DMS153 treated with DMSO at 0.1 percent for 48 hours (cell line): ENCODE data around the gene FBXO3.

Experiments
- DNase-seq: peaks from one replicate; lab custom pipeline; 2025; ENCODE audit not compliant: unreplicated experiment; lab: John Stamatoyannopoulos, UW

Gene FBXO3

DNA sequence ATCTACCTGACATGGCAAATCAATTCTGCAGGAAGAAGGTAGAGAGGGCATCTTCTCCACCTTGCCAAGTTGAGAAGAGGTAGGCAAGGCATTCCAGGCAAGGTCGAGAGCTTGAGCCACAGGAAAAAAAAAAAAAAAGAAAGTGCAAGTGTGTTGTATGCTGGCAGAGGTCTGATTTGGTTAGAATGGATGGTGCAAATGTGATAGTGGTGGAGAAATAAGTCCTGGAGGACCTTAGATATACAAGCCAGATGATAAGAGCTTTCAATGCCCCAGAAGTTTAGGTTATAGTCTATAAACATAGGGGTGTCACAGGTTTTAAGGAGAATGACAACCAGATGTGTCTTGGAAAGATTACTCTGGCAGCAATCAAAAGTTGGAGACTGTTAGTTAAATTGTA, 1.4 kb downstream of the FBXO3 start:
- DNase-seq, result no peak

DNA sequence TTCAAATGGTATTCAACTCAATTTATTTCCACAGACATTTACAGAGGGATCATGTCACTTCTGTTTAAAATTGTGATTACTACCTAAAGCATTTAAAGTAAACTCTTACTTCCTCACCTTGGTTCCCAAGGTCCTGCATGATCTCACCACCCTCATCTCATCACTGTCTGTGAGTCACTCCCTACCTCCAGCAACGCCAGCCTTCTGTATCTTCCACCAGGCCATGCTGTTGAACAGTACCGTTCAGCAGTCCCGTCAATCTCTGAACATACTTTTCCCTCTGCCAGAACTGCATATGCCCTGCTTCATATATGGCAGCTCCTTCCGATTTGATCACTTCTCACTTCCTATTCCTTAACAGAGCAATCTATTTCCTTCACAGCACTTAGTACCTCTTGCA, 2.0 kb downstream of the FBXO3 start:
- no peak for DNase-seq

DNA sequence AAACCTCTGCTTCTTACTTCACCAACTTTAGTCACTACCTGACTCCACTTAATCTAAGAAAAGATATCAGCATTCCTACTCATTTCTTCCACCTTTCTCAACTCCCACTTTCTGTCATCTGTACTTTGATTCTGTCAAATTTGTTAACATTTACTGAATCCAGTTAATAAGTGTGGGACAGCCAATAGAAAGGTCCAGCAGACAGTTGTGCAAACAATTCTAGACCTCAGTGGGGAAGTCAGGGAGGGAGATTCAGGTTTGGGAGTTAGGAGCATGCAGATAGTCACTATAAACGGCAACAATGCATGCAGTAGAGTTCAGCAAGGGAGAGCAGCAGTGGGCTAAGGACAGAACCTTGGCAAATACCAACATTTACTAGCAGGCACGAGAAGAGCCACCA, 4.1 kb downstream of the FBXO3 start:
- DNase-seq, result no peak

DNA sequence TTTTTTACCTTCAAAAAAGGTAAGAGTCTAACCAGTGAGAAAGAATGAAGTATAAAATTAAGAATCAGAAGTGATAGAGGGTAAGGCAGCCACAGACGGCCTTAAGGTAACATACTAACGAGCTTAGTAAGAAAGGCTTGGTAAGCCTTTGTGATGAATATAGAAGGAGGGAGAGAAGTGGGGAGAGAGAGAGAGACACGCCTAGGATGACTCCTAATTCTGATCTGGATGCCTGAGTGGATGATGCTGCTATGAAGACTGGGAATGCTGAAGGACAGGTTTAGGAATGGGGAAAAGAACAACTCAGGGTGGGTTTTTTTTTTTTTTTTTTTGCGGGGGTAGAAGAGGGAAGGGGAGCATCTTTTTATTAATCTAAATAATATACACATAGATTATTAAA, 4.8 kb downstream of the FBXO3 start:
- DNase-seq, result no peak

DNA sequence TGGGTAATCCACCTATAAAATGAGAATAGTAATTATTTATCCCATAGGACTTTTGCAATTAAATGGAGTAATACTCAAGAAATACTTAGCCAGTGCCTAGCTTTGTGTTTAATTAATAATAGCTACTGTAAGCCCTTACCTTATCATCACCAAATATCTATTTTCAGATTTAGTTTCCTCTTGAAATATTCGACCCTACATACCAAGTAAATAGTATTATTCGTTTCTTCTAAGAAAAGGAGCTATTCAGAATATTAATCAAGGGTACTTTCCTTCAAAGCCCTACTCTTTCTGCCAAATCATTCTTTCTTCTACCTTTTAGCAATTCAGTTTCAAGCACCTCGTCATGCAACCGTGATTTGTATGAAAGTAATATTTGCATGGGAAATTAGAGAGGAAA, 6.7 kb downstream of the FBXO3 start:
- DNase-seq, result no peak

- no peak for DNase-seq
Observed at GRCh38 chr11:33766085-33766484, 8.2 kb downstream of the FBXO3 start.

- DNase-seq, result no peak
Observed at GRCh38 chr11:33761471-33761870, 12.8 kb downstream of the FBXO3 start.

- DNase-seq, result no peak
Observed at GRCh38 chr11:33753304-33753967, 20.9 kb downstream of the FBXO3 start.

- no peak for DNase-seq
Observed at GRCh38 chr11:33751878-33752277, 22.4 kb downstream of the FBXO3 start.

GRCh38 chr11:33747979-33748378, 26.3 kb downstream of the FBXO3 start:
- no peak for DNase-seq

GRCh38 chr11:33743291-33743690, 31.0 kb downstream of the FBXO3 start:
- no peak for DNase-seq

- DNase-seq, result peak; percentile 20
Observed at GRCh38 chr11:33742249-33742851, 32.0 kb downstream of the FBXO3 start.

- no peak for DNase-seq
Observed at GRCh38 chr11:33741806-33742205, 32.5 kb downstream of the FBXO3 start.

- no peak for DNase-seq
Observed at GRCh38 chr11:33737362-33737821, 36.9 kb downstream of the FBXO3 start.

- DNase-seq, result peak; percentile 76
Observed at GRCh38 chr11:33736148-33736812, 38.0 kb downstream of the FBXO3 start, which contains the start of gene CD59. Gene CD59 (minus strand): TSS chr11:33736423. CDS start chr11:33722445, 13,978 bp downstream.

- no peak for DNase-seq
Observed at GRCh38 chr11:33735271-33736147, 38.8 kb downstream of the FBXO3 start.

GRCh38 chr11:33734441-33735270, 39.7 kb downstream of the FBXO3 start:
- peak; percentile 25 for DNase-seq

GRCh38 chr11:33733980-33734379, 40.3 kb downstream of the FBXO3 start:
- DNase-seq, result peak; percentile 72

DNA sequence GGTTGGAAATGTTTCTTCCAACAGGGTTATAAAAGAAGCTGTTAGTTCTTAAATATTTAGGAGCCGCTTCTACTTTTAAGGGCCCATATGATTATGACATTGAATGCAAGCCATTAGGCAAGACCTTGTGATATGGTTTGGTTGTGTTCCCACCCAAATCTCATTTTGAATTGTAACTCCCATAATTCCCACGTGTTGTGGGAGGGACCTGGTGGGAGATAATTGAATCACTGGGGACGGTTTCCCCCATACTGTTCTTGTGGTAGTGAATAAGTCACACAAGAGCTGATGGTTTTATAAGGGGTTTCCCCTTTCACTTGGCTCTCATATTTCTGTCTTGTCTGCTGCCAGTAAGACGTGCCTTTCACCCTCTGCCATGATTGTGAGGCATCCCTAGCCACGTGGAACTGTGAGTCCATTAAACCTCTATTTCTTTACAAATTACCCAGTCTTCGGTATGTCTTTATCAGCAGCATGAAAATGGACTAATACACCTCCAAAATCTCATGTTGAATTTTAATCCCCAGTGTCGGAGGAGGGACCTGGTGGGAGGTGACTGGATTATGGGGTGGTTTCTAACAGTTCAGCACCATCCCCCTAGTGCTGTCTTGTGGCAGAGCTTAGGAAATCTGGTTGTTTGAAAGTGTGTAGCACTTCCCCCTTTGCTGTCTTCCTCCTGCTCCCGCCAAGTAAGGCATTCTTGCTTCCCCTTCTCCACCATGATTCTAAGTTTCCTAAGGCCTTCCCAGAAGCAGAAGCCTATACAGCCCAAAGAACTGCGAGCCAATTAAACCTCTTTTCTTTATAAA, 42.4 kb downstream of the FBXO3 start:
- no peak for DNase-seq

DNA sequence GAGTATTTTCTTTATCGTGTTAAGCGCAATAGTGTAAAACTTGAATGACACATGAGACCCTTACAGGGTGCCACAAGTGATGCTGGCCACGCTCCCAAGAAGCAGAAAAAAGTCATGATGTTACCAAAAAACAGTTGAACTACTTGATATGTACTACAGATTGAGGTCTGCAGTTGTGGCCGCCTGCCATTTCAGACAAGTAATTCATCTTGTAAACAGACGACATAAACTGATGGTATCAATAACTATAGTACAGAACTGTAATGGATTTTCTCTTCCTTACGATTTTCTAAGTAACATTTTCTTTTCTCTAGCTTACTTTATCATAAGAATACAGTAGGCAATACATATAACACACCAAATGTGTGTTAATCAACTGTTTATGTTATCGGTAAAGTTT, 43.6 kb downstream of the FBXO3 start:
- DNase-seq, result no peak
